H9 (cell line): Measurements from ENCODE around the gene C2orf81. TPM values are rescaled to one million over a fixed set of nuclear protein-coding genes. Genes with fewer than 3 reads are reported as not detected.
A peak's percentile ranks its signal among the peaks of the same experiment; 100 is the strongest.

ENCODE experiments used
- DNase-seq: peaks from one replicate; pipeline ENCODE4 v3.0.0-alpha.2; 2017
- H2AFZ ChIP-seq: one replicate; pipeline ENCODE4 v1.6.1; 2013; ENCODE audit warnings: mild to moderate bottlenecking, low read length, control low read depth, moderate library complexity
- H2AK5ac ChIP-seq: 2 replicates; pipeline ENCODE4 v1.6.1; 2013; ENCODE audit warnings: low read length, control low read depth, mixed read lengths; ENCODE audit not compliant: insufficient read length
- H2BK120ac ChIP-seq: one replicate; pipeline ENCODE4 v1.6.1; 2013; ENCODE audit warnings: low read depth, mild to moderate bottlenecking, low read length, control low read depth, inconsistent platforms; ENCODE audit not compliant: poor library complexity, severe bottlenecking
- H2BK12ac ChIP-seq: 2 replicates; pipeline ENCODE4 v1.6.1; 2013; ENCODE audit warnings: low read length, control low read depth, mixed read lengths, low read depth; ENCODE audit not compliant: insufficient read length
- H2BK15ac ChIP-seq: 2 replicates; pipeline ENCODE4 v1.6.1; 2013; ENCODE audit warnings: low read depth, low read length, control low read depth
- H2BK20ac ChIP-seq: one replicate; pipeline ENCODE4 v1.6.1; 2013; ENCODE audit warnings: low read depth, mild to moderate bottlenecking, low read length, control low read depth, inconsistent platforms; ENCODE audit not compliant: poor library complexity, severe bottlenecking
- H2BK5ac ChIP-seq: 2 replicates; pipeline ENCODE4 v1.6.1; 2013; ENCODE audit warnings: low read length, control low read depth, mixed read lengths; ENCODE audit not compliant: insufficient read length
- H3K14ac ChIP-seq: 2 replicates; pipeline ENCODE4 v1.6.1; 2013; ENCODE audit warnings: low read length, control low read depth; ENCODE audit not compliant: insufficient read depth
- H3K18ac ChIP-seq: 2 replicates; pipeline ENCODE4 v1.6.1; 2013; ENCODE audit warnings: low read depth, mild to moderate bottlenecking, mixed read lengths, low read length, control low read depth; ENCODE audit not compliant: insufficient read length
- H3K23ac ChIP-seq: 2 replicates; pipeline ENCODE4 v1.6.1; 2013; ENCODE audit warnings: low read length, control low read depth, mixed read lengths, low read depth; ENCODE audit not compliant: insufficient read length
- H3K23me2 ChIP-seq: 2 replicates; pipeline ENCODE4 v1.6.1; 2013; ENCODE audit warnings: low read depth, mild to moderate bottlenecking, mixed read lengths, low read length, control low read depth; ENCODE audit not compliant: insufficient read length, poor library complexity, severe bottlenecking
- H3K27ac ChIP-seq: 2 replicates; pipeline ENCODE4 v1.5.1; 2013; ENCODE audit warnings: low read length, control low read depth, mixed read lengths, low read depth; ENCODE audit not compliant: insufficient read length
- H3K27me3 ChIP-seq: 2 replicates; pipeline ENCODE4 v1.6.1; 2013; ENCODE audit warnings: low read length, control low read depth, inconsistent platforms; ENCODE audit not compliant: insufficient read depth
- H3K4ac ChIP-seq: 2 replicates; pipeline ENCODE4 v1.6.1; 2013; ENCODE audit warnings: low read depth, mild to moderate bottlenecking, control low read depth, inconsistent platforms, low read length, moderate library complexity
- H3K4me1 ChIP-seq: 2 replicates; pipeline ENCODE4 v1.6.1; 2013; ENCODE audit warnings: low read length, control low read depth, inconsistent platforms; ENCODE audit not compliant: insufficient read depth
- H3K4me2 ChIP-seq: 2 replicates; pipeline ENCODE4 v1.6.1; 2013; ENCODE audit warnings: low read length, control low read depth, mixed read lengths; ENCODE audit not compliant: insufficient read length, insufficient read depth
- H3K56ac ChIP-seq: 2 replicates; pipeline ENCODE4 v1.6.1; 2013; ENCODE audit warnings: low read depth, mild to moderate bottlenecking, mixed read lengths, low read length, control low read depth; ENCODE audit not compliant: insufficient read length
- H3K79me1 ChIP-seq: 2 replicates; pipeline ENCODE4 v1.6.1; 2013; ENCODE audit warnings: low read depth, mild to moderate bottlenecking, moderate library complexity, low read length, control low read depth, inconsistent platforms; ENCODE audit not compliant: insufficient read depth, poor library complexity, severe bottlenecking
- H3K79me2 ChIP-seq: 2 replicates; pipeline ENCODE4 v1.6.1; 2013; ENCODE audit warnings: low read length, control low read depth, inconsistent platforms; ENCODE audit not compliant: insufficient read depth
- H3K9ac ChIP-seq: 2 replicates; pipeline ENCODE4 v1.6.1; 2013; ENCODE audit warnings: low read length, control low read depth, mixed read lengths; ENCODE audit not compliant: insufficient read length; ENCODE audit errors: extremely low read depth
- H3K9me3 ChIP-seq: one replicate; pipeline ENCODE4 v1.6.1; 2013; ENCODE audit warnings: low read depth, low read length, inconsistent platforms; ENCODE audit not compliant: control insufficient read depth
- H3T11ph ChIP-seq: one replicate; pipeline ENCODE4 v1.6.1; 2013; ENCODE audit warnings: mild to moderate bottlenecking, low read length, control low read depth, inconsistent platforms
- H4K20me1 ChIP-seq: one replicate; pipeline ENCODE4 v1.6.1; 2013; ENCODE audit not compliant: control insufficient read depth, insufficient read length, insufficient read depth
- H4K5ac ChIP-seq: 2 replicates; pipeline ENCODE4 v1.6.1; 2013; ENCODE audit warnings: low read depth, mild to moderate bottlenecking, mixed read lengths, low read length, control low read depth; ENCODE audit not compliant: insufficient read length
- H4K8ac ChIP-seq: replicated peaks from 2 replicates; pipeline ENCODE4 v1.6.1; 2013; ENCODE audit warnings: low read length, control low read depth, mixed read lengths, low read depth; ENCODE audit not compliant: insufficient read length
- H4K91ac ChIP-seq: 2 replicates; pipeline ENCODE4 v1.6.1; 2013; ENCODE audit warnings: low read depth, mild to moderate bottlenecking, moderate library complexity, mixed read lengths, low read length, control low read depth; ENCODE audit not compliant: insufficient read length
- H3K27ac Mint-ChIP-seq, 3 experiments: 2 replicates in 2 of 3; 3 replicates in 1 of 3; pipeline ENCODE4 v1.8.0; 2020 to 2021; ENCODE audit warnings: mixed read lengths in 3 of 3, mild to moderate bottlenecking in 1 of 3, moderate library complexity in 1 of 3
- H3K27me3 Mint-ChIP-seq: 2 replicates; pipeline ENCODE4 v1.8.0; 2021; ENCODE audit warnings: low read depth, mild to moderate bottlenecking, moderate library complexity, mixed read lengths
- H3K36me3 Mint-ChIP-seq, 3 experiments: 2 replicates in 2 of 3; 3 replicates in 1 of 3; pipeline ENCODE4 v1.8.0; 2020 to 2021; ENCODE audit warnings: low read depth in 3 of 3, mixed read lengths in 3 of 3; ENCODE audit not compliant: insufficient read depth in 1 of 3
- H3K4me1 Mint-ChIP-seq, 2 experiments: 2 replicates each; pipeline ENCODE4 v1.8.0; 2020; ENCODE audit warnings: mixed read lengths in 2 of 2
- H3K4me3 Mint-ChIP-seq, 2 experiments: 2 replicates in 1 of 2; 3 replicates in 1 of 2; pipeline ENCODE4 v1.8.0; 2020 to 2021; ENCODE audit warnings: mild to moderate bottlenecking in 2 of 2, mixed read lengths in 2 of 2, moderate library complexity in 1 of 2
- H3K9me3 Mint-ChIP-seq, 2 experiments: 2 replicates in 1 of 2; 3 replicates in 1 of 2; pipeline ENCODE4 v1.8.0; 2020; ENCODE audit warnings: mild to moderate bottlenecking in 2 of 2, mixed read lengths in 2 of 2, moderate library complexity in 1 of 2
- WGBS: extraction: QIAGEN DNeasy Blood & Tissue Kit; methylation state at CpG from one replicate; pipeline ENCODE4 v1.1.7; 2013; ENCODE audit warnings: missing lambda C conversion rate, low lambda C conversion rate, mixed read lengths; ENCODE audit not compliant: insufficient read length; ENCODE audit errors: extremely low coverage; 5-methylcytosine and 5-hydroxymethylcytosine counted together
- total RNA-seq: library from RNA; stranded (reverse); gene quantifications from 2 replicates; pipeline ENCODE4 v1.2.1, GENCODE V29; 2021
- TF ChIP-seq, protein P1 (sequence below): fragments of 200-600 bp; sonication (generic); conservative IDR thresholded peaks from 3 replicates; pipeline ENCODE4 v1.8.0; 2021; ENCODE audit warnings: antibody characterized with exemption, mild to moderate bottlenecking

Gene C2orf81
- total RNA-seq, 1 experiment from 2014 or later = 3.5 TPM

DNA sequence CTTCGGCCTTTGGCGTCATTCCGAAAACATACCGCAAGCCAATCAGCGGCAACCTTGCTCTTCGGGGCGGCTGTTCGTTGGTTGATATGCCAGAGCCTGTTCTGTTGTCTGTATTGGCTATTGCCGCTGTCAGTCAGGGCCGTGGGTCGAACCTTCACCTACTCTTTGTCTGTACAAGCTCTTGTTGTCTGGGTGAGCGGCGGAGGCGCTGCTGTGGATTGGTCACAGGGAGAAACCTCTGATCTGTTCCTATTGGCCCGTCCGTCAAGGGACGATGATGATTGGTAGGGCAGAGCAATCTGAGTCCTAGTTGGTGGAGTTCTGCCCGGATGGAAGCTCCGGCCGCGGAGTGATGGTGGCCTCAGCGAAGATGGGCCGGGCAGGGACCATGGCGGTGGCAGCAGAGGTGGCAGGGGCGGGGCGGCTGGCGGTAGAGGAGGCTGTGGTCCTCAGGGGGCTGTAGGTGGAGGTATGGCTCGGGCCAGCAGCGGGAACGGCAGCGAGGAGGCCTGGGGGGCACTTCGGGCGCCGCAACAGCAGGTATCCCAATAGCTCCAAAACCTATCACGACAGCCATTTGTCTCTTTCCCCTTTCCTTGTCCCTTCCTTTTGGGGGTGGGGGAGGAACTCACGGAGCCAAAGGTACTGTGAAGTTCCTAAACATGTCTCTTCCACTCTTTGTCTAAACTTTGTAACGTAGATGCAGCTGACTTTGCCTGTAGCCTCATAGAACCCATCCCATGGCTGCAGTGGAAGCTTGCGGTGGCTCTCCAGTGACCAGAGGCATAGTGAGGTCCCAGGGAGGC lies 36.9 kb upstream of the C2orf81 start, which contains the start of gene WBP1:
Gene WBP1, plus strand, starts transcription at position 307 of the 806 bp plus-strand sequence. Its CDS starts 165 bp downstream, at position 472.
- Histone ChIP-seq H2BK120ac (peak within 1 kb of the TSS; percentile 78), H3K23ac (no peak within 1 kb of the TSS), H3K18ac (peak within 1 kb of the TSS; percentile 91), H3K23me2 (peaks cover 18% of the 10 kb centered on the region), H3K56ac (no peak within 1 kb of the TSS), H4K20me1 (peaks cover 2% of the 10 kb centered on the region), H3K14ac (peak within 1 kb of the TSS; percentile 96), H2BK5ac (no peak within 1 kb of the TSS), H3K4me1 (peaks cover 2% of the 10 kb centered on the region; the same call in 1 of the 2 replicates), H2BK20ac (no peak within 1 kb of the TSS), H2AFZ (no peak within 1 kb of the TSS), H3K4ac (no peak within 1 kb of the TSS; the same call in 1 of the 2 replicates), H3T11ph (no peak within 1 kb of the TSS), H3K27ac (peak within 1 kb of the TSS; percentile 80), H2BK15ac (no peak within 1 kb of the TSS; the same call in 1 of the 2 replicates), H2AK5ac (no peak within 1 kb of the TSS), H3K27me3 (no peaks in the 10 kb centered on the region), H2BK12ac (no peak within 1 kb of the TSS), H3K4me2 (peak within 1 kb of the TSS; percentile 97), H4K5ac (no peak within 1 kb of the TSS), H3K79me2 (no peaks in the 10 kb centered on the region), H3K79me1 (no peaks in the 10 kb centered on the region), H3K9ac (peak within 1 kb of the TSS; percentile 92), H4K91ac (no peak within 1 kb of the TSS), H4K8ac (no peak within 1 kb of the TSS), H3K9me3 (no peaks in the 10 kb centered on the region)
- H3K9me3 Mint-ChIP-seq = no peaks in the 10 kb centered on the region
- peaks cover 27 to 36% of the 10 kb centered on the region in 2 experiments for H3K4me1 Mint-ChIP-seq
- peaks cover 10 to 29% (median 28%) of the 10 kb centered on the region in 3 experiments; a peak in 6 of 7 replicates for H3K36me3 Mint-ChIP-seq
- TF ChIP-seq, protein P1, sequence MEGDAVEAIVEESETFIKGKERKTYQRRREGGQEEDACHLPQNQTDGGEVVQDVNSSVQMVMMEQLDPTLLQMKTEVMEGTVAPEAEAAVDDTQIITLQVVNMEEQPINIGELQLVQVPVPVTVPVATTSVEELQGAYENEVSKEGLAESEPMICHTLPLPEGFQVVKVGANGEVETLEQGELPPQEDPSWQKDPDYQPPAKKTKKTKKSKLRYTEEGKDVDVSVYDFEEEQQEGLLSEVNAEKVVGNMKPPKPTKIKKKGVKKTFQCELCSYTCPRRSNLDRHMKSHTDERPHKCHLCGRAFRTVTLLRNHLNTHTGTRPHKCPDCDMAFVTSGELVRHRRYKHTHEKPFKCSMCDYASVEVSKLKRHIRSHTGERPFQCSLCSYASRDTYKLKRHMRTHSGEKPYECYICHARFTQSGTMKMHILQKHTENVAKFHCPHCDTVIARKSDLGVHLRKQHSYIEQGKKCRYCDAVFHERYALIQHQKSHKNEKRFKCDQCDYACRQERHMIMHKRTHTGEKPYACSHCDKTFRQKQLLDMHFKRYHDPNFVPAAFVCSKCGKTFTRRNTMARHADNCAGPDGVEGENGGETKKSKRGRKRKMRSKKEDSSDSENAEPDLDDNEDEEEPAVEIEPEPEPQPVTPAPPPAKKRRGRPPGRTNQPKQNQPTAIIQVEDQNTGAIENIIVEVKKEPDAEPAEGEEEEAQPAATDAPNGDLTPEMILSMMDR = no peak
- WGBS = no CpG with 5 or more reads among the region's 38 CpGs
- peak within 1 kb of the TSS; percentile 96 to 97 for H3K4me3 Mint-ChIP-seq
- H3K27me3 Mint-ChIP-seq = no peaks in the 10 kb centered on the region
- DNase-seq = peak; percentile 100
- H3K27ac Mint-ChIP-seq = peak within 1 kb of the TSS; percentile 98 to 99 (median 99)
